Panc1 (cell line): ENCODE results near the gene TLCD5. TPM values are rescaled to one million over a fixed set of nuclear protein-coding genes. Genes with fewer than 3 reads are reported as not detected.

Experiments used
- ATAC-seq: fragments of 200-7000 bp; cut with Tn5 transposase; 2 replicates; pipeline ENCODE4 v1.9.1; 2020; ENCODE audit warnings: mild to moderate bottlenecking, moderate library complexity
- BruUV-seq: library from RNA; stranded (reverse); fragments of 400-500 nt; replicated peaks from 2 replicates; lab custom pipeline; 2021; lab: Mats Ljungman, UMichigan
- CTCF ChIA-PET: fragments of 300-600 bp; sonication (Branson Sonifier 250); formaldehyde crosslinking; loops from one replicate; lab custom pipeline; 2022; ENCODE audit warnings: antibody characterized with exemption; lab: Charles Lee
- POLR2A ChIA-PET: fragments of 300-600 bp; sonication (Branson Sonifier 250); formaldehyde crosslinking; loops from one replicate; lab custom pipeline; 2022; ENCODE audit warnings: antibody characterized with exemption; lab: Charles Lee
- DNase-seq: peaks from one replicate; pipeline ENCODE4 v3.0.0-alpha.2; 2010; ENCODE audit warnings: low read depth, low spot score
- H3K27ac ChIP-seq: 2 replicates; pipeline ENCODE4 v1.5.1; 2011; ENCODE audit warnings: mild to moderate bottlenecking, low read length, inconsistent platforms
- H3K27me3 ChIP-seq: fragments of 200-500 bp; sonication (Bioruptor generic); 2 replicates; pipeline ENCODE4 v1.6.0; 2014; ENCODE audit warnings: low read length, inconsistent platforms; ENCODE audit not compliant: control insufficient read depth, insufficient read depth
- H3K36me3 ChIP-seq: fragments of 200-500 bp; sonication (Bioruptor generic); 2 replicates; pipeline ENCODE4 v1.5.1; 2014; ENCODE audit warnings: inconsistent platforms, mild to moderate bottlenecking, low read length, moderate library complexity; ENCODE audit not compliant: control insufficient read depth, insufficient read depth
- H3K4me1 ChIP-seq: 2 replicates; pipeline ENCODE4 v1.5.1; 2011; ENCODE audit warnings: inconsistent platforms, mild to moderate bottlenecking, low read length, moderate library complexity; ENCODE audit not compliant: control insufficient read depth, insufficient read depth
- H3K4me3 ChIP-seq, 2 experiments: 2 replicates each; pipeline ENCODE4 v1.5.1; 2011 to 2012; ENCODE audit warnings: low read depth in 2 of 2, low read length in 2 of 2, mild to moderate bottlenecking in 2 of 2, inconsistent platforms in 1 of 2, moderate library complexity in 1 of 2
- H3K9me3 ChIP-seq: fragments of 200-500 bp; sonication (Bioruptor generic); 2 replicates; pipeline ENCODE4 v1.5.1; 2014; ENCODE audit warnings: low read depth, mild to moderate bottlenecking, inconsistent platforms, low read length, moderate library complexity; ENCODE audit not compliant: control insufficient read depth, insufficient read depth
- POLR2AphosphoS5 ChIP-seq: IDR thresholded peaks from 2 replicates; pipeline ENCODE4 v1.6.1; 2012; ENCODE audit warnings: mild to moderate bottlenecking, low read depth, low read length, moderate library complexity
- SIN3A ChIP-seq: IDR thresholded peaks from 2 replicates; pipeline ENCODE4 v1.6.1; 2012; ENCODE audit warnings: low read depth, mild to moderate bottlenecking, low read length, moderate library complexity, borderline replicate concordance; ENCODE audit not compliant: insufficient read depth
- TCF7L2 ChIP-seq: IDR thresholded peaks from 2 replicates; pipeline ENCODE4 v1.6.1; 2011; ENCODE audit warnings: mild to moderate bottlenecking, low read depth, low read length, inconsistent platforms
- in situ Hi-C: cut with HindIII; loops from 2 replicates; pipeline ENCODE4 v1.10.0; 2016; ENCODE audit warnings: low sequenced_read_pairs, low pct_unique_long_range_greater_than_20kb
- intact Hi-C: fragments of 100-400 bp; cut with micrococcal nuclease; formaldehyde crosslinking; loops from one replicate; pipeline ENCODE4 v1.10.0; 2022; ENCODE audit not compliant: unreplicated experiment
- total RNA-seq: library from RNA; stranded (reverse); gene quantifications from one replicate; pipeline ENCODE4 v1.2.1, GENCODE V29; 2021; ENCODE audit not compliant: unreplicated experiment
- TF ChIP-seq, protein P1 (sequence below), 2 experiments: IDR thresholded peaks; 2 replicates each; pipeline ENCODE4 v1.6.1; 2011 to 2012; ENCODE audit warnings: low read depth in 2 of 2, control low read depth in 1 of 2, low read length in 1 of 2, mild to moderate bottlenecking in 1 of 2, moderate library complexity in 1 of 2; ENCODE audit not compliant: insufficient read depth in 1 of 2
- TF ChIP-seq, protein P2 (sequence below): fragments of 450-650 bp; IDR thresholded peaks from 2 replicates; pipeline ENCODE4 v1.5.1; 2017; ENCODE audit warnings: mild to moderate bottlenecking

TLCD5 gene
- total RNA-seq, 1 experiment from 2014 or later, result 22.8 TPM

DNA sequence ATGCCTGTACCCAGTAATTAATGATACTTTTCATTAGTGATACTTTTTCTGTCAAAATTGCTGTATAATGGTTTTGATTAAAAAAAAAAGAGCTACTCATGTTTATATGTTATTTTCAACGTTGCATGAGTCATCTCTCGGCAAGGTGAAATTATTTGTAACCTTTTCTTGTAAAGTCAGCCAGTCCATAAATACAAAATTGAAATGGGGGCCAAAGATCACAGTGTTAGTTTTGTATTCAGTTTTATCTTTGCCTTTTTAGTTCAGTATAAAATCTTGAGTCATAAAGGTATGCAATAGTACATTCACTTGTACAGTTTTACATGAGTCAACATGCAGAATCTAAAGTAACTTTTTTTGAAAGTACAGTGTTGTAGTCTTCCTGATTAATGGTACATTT, 15.4 kb downstream of the TLCD5 start:
- H3K4me3 ChIP-seq, result peak overlapping the region in 1 of 2 experiments; percentile 85; a peak in 3 of 4 replicates
- H3K9me3 ChIP-seq, result no peaks in the 10 kb centered on the region
- BruUV-seq, result no TSS peak
- in situ Hi-C loops, result no loop called here
- ChIA-PET CTCF (no interaction called here), POLR2A (no interaction called here)
- H3K4me1 ChIP-seq, result peaks cover 53% of the 10 kb centered on the region
- no peak for DNase-seq
- H3K36me3 ChIP-seq, result no peaks in the 10 kb centered on the region
- H3K27me3 ChIP-seq, result no peaks in the 10 kb centered on the region
- intact Hi-C loops, result no loop called here
- peak overlapping the region; percentile 91 for H3K27ac ChIP-seq
- ATAC-seq, result no peak
- TF ChIP-seq POLR2AphosphoS5 (no peak), TCF7L2 (no peak), SIN3A (no peak)
- TF ChIP-seq, protein P1, sequence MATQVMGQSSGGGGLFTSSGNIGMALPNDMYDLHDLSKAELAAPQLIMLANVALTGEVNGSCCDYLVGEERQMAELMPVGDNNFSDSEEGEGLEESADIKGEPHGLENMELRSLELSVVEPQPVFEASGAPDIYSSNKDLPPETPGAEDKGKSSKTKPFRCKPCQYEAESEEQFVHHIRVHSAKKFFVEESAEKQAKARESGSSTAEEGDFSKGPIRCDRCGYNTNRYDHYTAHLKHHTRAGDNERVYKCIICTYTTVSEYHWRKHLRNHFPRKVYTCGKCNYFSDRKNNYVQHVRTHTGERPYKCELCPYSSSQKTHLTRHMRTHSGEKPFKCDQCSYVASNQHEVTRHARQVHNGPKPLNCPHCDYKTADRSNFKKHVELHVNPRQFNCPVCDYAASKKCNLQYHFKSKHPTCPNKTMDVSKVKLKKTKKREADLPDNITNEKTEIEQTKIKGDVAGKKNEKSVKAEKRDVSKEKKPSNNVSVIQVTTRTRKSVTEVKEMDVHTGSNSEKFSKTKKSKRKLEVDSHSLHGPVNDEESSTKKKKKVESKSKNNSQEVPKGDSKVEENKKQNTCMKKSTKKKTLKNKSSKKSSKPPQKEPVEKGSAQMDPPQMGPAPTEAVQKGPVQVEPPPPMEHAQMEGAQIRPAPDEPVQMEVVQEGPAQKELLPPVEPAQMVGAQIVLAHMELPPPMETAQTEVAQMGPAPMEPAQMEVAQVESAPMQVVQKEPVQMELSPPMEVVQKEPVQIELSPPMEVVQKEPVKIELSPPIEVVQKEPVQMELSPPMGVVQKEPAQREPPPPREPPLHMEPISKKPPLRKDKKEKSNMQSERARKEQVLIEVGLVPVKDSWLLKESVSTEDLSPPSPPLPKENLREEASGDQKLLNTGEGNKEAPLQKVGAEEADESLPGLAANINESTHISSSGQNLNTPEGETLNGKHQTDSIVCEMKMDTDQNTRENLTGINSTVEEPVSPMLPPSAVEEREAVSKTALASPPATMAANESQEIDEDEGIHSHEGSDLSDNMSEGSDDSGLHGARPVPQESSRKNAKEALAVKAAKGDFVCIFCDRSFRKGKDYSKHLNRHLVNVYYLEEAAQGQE (IDR thresholded peaks at IDR 0.05; ENCODE audit: insufficient read depth in 1 of 2, low read depth in 2 of 2, low read length in 1 of 2), result no peak
- TF ChIP-seq, protein P2, sequence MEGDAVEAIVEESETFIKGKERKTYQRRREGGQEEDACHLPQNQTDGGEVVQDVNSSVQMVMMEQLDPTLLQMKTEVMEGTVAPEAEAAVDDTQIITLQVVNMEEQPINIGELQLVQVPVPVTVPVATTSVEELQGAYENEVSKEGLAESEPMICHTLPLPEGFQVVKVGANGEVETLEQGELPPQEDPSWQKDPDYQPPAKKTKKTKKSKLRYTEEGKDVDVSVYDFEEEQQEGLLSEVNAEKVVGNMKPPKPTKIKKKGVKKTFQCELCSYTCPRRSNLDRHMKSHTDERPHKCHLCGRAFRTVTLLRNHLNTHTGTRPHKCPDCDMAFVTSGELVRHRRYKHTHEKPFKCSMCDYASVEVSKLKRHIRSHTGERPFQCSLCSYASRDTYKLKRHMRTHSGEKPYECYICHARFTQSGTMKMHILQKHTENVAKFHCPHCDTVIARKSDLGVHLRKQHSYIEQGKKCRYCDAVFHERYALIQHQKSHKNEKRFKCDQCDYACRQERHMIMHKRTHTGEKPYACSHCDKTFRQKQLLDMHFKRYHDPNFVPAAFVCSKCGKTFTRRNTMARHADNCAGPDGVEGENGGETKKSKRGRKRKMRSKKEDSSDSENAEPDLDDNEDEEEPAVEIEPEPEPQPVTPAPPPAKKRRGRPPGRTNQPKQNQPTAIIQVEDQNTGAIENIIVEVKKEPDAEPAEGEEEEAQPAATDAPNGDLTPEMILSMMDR, result no peak

DNA sequence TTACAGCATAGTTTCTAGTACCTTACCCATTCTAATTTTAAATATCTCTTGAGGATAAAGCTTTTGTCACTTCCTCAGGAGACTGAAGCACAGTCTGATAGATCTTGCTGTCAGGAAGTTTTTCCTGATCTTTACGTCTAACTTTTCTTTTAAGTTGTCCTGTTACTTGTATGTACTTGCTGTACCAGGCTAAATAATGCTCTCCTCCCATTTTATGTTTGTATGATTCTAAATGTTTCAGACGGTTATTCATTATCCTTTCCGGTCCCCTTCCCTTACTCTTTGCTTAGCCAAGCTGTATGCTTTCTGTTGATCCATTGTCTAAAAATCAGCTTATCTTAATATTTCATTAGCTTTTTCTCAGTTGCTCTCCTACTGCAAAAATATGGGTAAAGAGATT, 17.1 kb downstream of the TLCD5 start:
- POLR2A ChIA-PET, result no interaction called here
- no TSS peak for BruUV-seq
- intact Hi-C loops (no loop called here), in situ Hi-C loops (no loop called here)
- Histone ChIP-seq H3K27ac (peak overlapping the region; percentile 68), H3K27me3 (no peaks in the 10 kb centered on the region), H3K9me3 (no peaks in the 10 kb centered on the region), H3K4me1 (peaks cover 67% of the 10 kb centered on the region), H3K36me3 (no peaks in the 10 kb centered on the region), H3K4me3 (no peak overlapping the region)
- CTCF ChIA-PET, result interaction anchor here (1.0 kb wide), 1 partner anchor 343 kb away, joined by 4 read pairs; no protein-coding TSS in a partner anchor
- no peak for TF ChIP-seq SIN3A
- TF ChIP-seq, protein P1 (IDR thresholded peaks at IDR 0.05; ENCODE audit: insufficient read depth in 1 of 2, low read depth in 2 of 2, low read length in 1 of 2), result no peak
- TF ChIP-seq TCF7L2, result no peak
- TF ChIP-seq, protein P2, result no peak
- no peak for TF ChIP-seq POLR2AphosphoS5
- DNase-seq (no peak), ATAC-seq (no peak)
